PC-9 (cell line): ENCODE data around the gene EPB41L2. TPM values are rescaled to one million over a fixed set of nuclear protein-coding genes. Genes with fewer than 3 reads are reported as not detected.

Source experiments
- BruUV-seq: library from RNA; stranded (reverse); fragments of 400-500 nt; replicated peaks from 2 replicates; lab custom pipeline; 2021; lab: Mats Ljungman, UMichigan
- CTCF ChIA-PET: fragments of 300-600 bp; sonication (Branson Sonifier 250); formaldehyde crosslinking; loops from one replicate; lab custom pipeline; 2022; ENCODE audit warnings: antibody characterized with exemption; lab: Charles Lee
- POLR2A ChIA-PET: fragments of 300-600 bp; sonication (Branson Sonifier 250); formaldehyde crosslinking; loops from one replicate; lab custom pipeline; 2022; ENCODE audit warnings: antibody characterized with exemption; ENCODE audit not compliant: unreplicated experiment; lab: Charles Lee
- DNase-seq, 2 experiments: peaks; one replicate each; pipeline versions ENCODE4 v3.0.0 to v3.0.0-alpha.2; 2015 to 2022; ENCODE audit warnings: mixed read lengths in 1 of 2
- H2AFZ ChIP-seq: fragments of 200-600 bp; sonication (generic); 2 replicates; pipeline ENCODE4 v1.8.1; 2017; ENCODE audit warnings: antibody characterized with exemption
- H3F3A ChIP-seq: fragments of 200-600 bp; sonication (generic); 2 replicates; pipeline ENCODE4 v1.8.1; 2017; ENCODE audit warnings: antibody characterized with exemption, mild to moderate bottlenecking, low read depth; ENCODE audit not compliant: insufficient read depth
- H3K27ac ChIP-seq: fragments of 200-600 bp; sonication (generic); 2 replicates; pipeline ENCODE4 v1.6.1; 2016; ENCODE audit warnings: mixed run types
- H3K27me3 ChIP-seq: fragments of 200-600 bp; sonication (generic); 2 replicates; pipeline ENCODE4 v1.6.1; 2016; ENCODE audit warnings: low read depth, mixed run types; ENCODE audit not compliant: insufficient read depth
- H3K36me3 ChIP-seq: fragments of 200-600 bp; sonication (generic); 2 replicates; pipeline ENCODE4 v1.6.1; 2016; ENCODE audit warnings: low read depth, mixed run types
- H3K4me1 ChIP-seq: fragments of 200-600 bp; sonication (generic); replicated peaks from 2 replicates; pipeline ENCODE4 v1.6.1; 2016; ENCODE audit warnings: mixed run types; ENCODE audit not compliant: insufficient read depth
- H3K4me2 ChIP-seq: fragments of 200-600 bp; sonication (generic); 2 replicates; pipeline ENCODE4 v1.6.1; 2017; ENCODE audit warnings: mixed run types
- H3K4me3 ChIP-seq: fragments of 200-600 bp; sonication (generic); 2 replicates; pipeline ENCODE4 v1.6.1; 2016; ENCODE audit warnings: mixed run types
- H3K79me2 ChIP-seq: fragments of 200-600 bp; sonication (generic); 2 replicates; pipeline ENCODE4 v1.6.1; 2017; ENCODE audit warnings: low read depth, mixed run types
- H3K9me2 ChIP-seq: fragments of 200-600 bp; sonication (generic); 2 replicates; pipeline ENCODE4 v1.8.1; 2017; ENCODE audit warnings: mild to moderate bottlenecking; ENCODE audit not compliant: insufficient read depth
- H3K9me3 ChIP-seq: fragments of 200-600 bp; sonication (generic); 2 replicates; pipeline ENCODE4 v1.8.1; 2016; ENCODE audit warnings: low read depth; ENCODE audit not compliant: insufficient read depth
- H4K20me1 ChIP-seq: fragments of 200-600 bp; sonication (generic); 2 replicates; pipeline ENCODE4 v1.8.1; 2017; ENCODE audit not compliant: insufficient read depth
- CTCF ChIP-seq: fragments of 200-600 bp; sonication (generic); conservative IDR thresholded peaks from 2 replicates; pipeline ENCODE4 v1.6.1; 2017; ENCODE audit warnings: mixed run types, antibody characterized with exemption, mild to moderate bottlenecking, moderate library complexity
- EZH2 ChIP-seq: fragments of 200-600 bp; sonication (generic); IDR thresholded peaks from 2 replicates; pipeline ENCODE4 v1.8.0; 2017; ENCODE audit warnings: antibody characterized with exemption, low read depth
- intact Hi-C: fragments of 100-400 bp; cut with micrococcal nuclease; formaldehyde crosslinking; loops from one replicate; pipeline ENCODE4 v1.10.0; 2022; ENCODE audit not compliant: unreplicated experiment
- total RNA-seq: library from RNA; stranded (reverse); gene quantifications from 2 replicates; pipeline ENCODE4 v1.2.3, GENCODE V29; 2021

EPB41L2 gene
- total RNA-seq, 1 experiment from 2014 or later = 67.4 TPM

- Histone ChIP-seq H3F3A (no peaks in the 10 kb centered on the region), H3K27ac (no peak overlapping the region), H3K79me2 (no peaks in the 10 kb centered on the region), H3K9me2 (no peaks in the 10 kb centered on the region), H3K9me3 (no peaks in the 10 kb centered on the region), H3K36me3 (no peaks in the 10 kb centered on the region), H4K20me1 (no peaks in the 10 kb centered on the region), H2AFZ (no peak overlapping the region), H3K4me1 (no peaks in the 10 kb centered on the region), H3K4me3 (no peak overlapping the region), H3K27me3 (no peaks in the 10 kb centered on the region), H3K4me2 (no peak overlapping the region)
- ChIA-PET CTCF (no interaction called here), POLR2A (interaction anchor here (0.5 kb wide), 1 partner anchor 23 kb away, joined by 3 read pairs; no protein-coding TSS in a partner anchor)
- TF ChIP-seq CTCF = no peak
- intact Hi-C loops = no loop called here
- no peak for DNase-seq
- BruUV-seq = no TSS peak
These were observed 149.9 kb downstream of the EPB41L2 start for GRCh38 chr6:130913120-130913519.

- Histone ChIP-seq H3K79me2 (no peaks in the 10 kb centered on the region), H3K36me3 (no peaks in the 10 kb centered on the region), H3K9me3 (no peaks in the 10 kb centered on the region), H3K4me3 (no peak overlapping the region), H3K9me2 (no peaks in the 10 kb centered on the region), H3K27me3 (no peaks in the 10 kb centered on the region), H3K4me2 (no peak overlapping the region), H4K20me1 (no peaks in the 10 kb centered on the region), H3K4me1 (no peaks in the 10 kb centered on the region), H3K27ac (no peak overlapping the region), H2AFZ (no peak overlapping the region), H3F3A (no peaks in the 10 kb centered on the region)
- intact Hi-C loops = no loop called here
- ChIA-PET CTCF (interaction anchor here (0.9 kb wide), 1 partner anchor 17 kb away, joined by 3 read pairs; no protein-coding TSS in a partner anchor), POLR2A (interaction anchor here (0.5 kb wide), 1 partner anchor 23 kb away, joined by 3 read pairs; no protein-coding TSS in a partner anchor)
- BruUV-seq = no TSS peak
- TF ChIP-seq EZH2 (no peak), CTCF (no peak)
- DNase-seq = no peak
These were observed 150.6 kb downstream of the EPB41L2 start for GRCh38 chr6:130912434-130912833.

- H3K36me3 ChIP-seq = no peaks in the 10 kb centered on the region
- H3K9me2 ChIP-seq = no peaks in the 10 kb centered on the region
- H3K9me3 ChIP-seq = no peaks in the 10 kb centered on the region
- H3K79me2 ChIP-seq = no peaks in the 10 kb centered on the region
- TF ChIP-seq EZH2 (no peak), CTCF (no peak)
- H2AFZ ChIP-seq = no peak overlapping the region
- intact Hi-C loops = no loop called here
- CTCF ChIA-PET = no interaction called here
- no peaks in the 10 kb centered on the region for H3F3A ChIP-seq
- no peak overlapping the region for H3K4me3 ChIP-seq
- no peak overlapping the region for H3K27ac ChIP-seq
- no peak for DNase-seq
- no peaks in the 10 kb centered on the region for H3K27me3 ChIP-seq
- BruUV-seq = no TSS peak
- no peaks in the 10 kb centered on the region for H3K4me1 ChIP-seq
- no peak overlapping the region for H3K4me2 ChIP-seq
- POLR2A ChIA-PET = no interaction called here
- no peaks in the 10 kb centered on the region for H4K20me1 ChIP-seq
These were observed 154.1 kb downstream of the EPB41L2 start for GRCh38 chr6:130908958-130909357.
